SK-N-MC (cell line): ENCODE results near the gene MANBA.
"Not testable (repeated sequence)": the region's sequence is repeated elsewhere in the genome, so short reads cannot be mapped to it uniquely, and the experiment has no call there.

Source experiments
- EZH2 ChIP-seq: fragments of 200-600 bp; sonication (generic); IDR thresholded peaks from one replicate; pipeline ENCODE4 v1.6.1; 2017; ENCODE audit warnings: antibody characterized with exemption
- POLR2AphosphoS5 ChIP-seq: IDR thresholded peaks from 2 replicates; pipeline ENCODE4 v1.6.1; 2012; ENCODE audit warnings: mild to moderate bottlenecking, low read depth, low read length, borderline replicate concordance

GRCh38 chr4:102619776-102620631 lies 140.8 kb downstream of the MANBA start:
- TF ChIP-seq EZH2, POLR2AphosphoS5: not testable (repeated sequence)
